H9 (cell line): ENCODE results near the gene PLA2G2F. TPM values are rescaled to one million over a fixed set of nuclear protein-coding genes. Genes with fewer than 3 reads are reported as not detected.

ENCODE experiments used
- DNase-seq: peaks from one replicate; pipeline ENCODE4 v3.0.0-alpha.2; 2017
- H2AFZ ChIP-seq: one replicate; pipeline ENCODE4 v1.6.1; 2013; ENCODE audit warnings: mild to moderate bottlenecking, low read length, control low read depth, moderate library complexity
- H2AK5ac ChIP-seq: 2 replicates; pipeline ENCODE4 v1.6.1; 2013; ENCODE audit warnings: low read length, control low read depth, mixed read lengths; ENCODE audit not compliant: insufficient read length
- H2BK120ac ChIP-seq: one replicate; pipeline ENCODE4 v1.6.1; 2013; ENCODE audit warnings: low read depth, mild to moderate bottlenecking, low read length, control low read depth, inconsistent platforms; ENCODE audit not compliant: poor library complexity, severe bottlenecking
- H2BK12ac ChIP-seq: 2 replicates; pipeline ENCODE4 v1.6.1; 2013; ENCODE audit warnings: low read length, control low read depth, mixed read lengths, low read depth; ENCODE audit not compliant: insufficient read length
- H2BK15ac ChIP-seq: 2 replicates; pipeline ENCODE4 v1.6.1; 2013; ENCODE audit warnings: low read depth, low read length, control low read depth
- H2BK20ac ChIP-seq: one replicate; pipeline ENCODE4 v1.6.1; 2013; ENCODE audit warnings: low read depth, mild to moderate bottlenecking, low read length, control low read depth, inconsistent platforms; ENCODE audit not compliant: poor library complexity, severe bottlenecking
- H2BK5ac ChIP-seq: 2 replicates; pipeline ENCODE4 v1.6.1; 2013; ENCODE audit warnings: low read length, control low read depth, mixed read lengths; ENCODE audit not compliant: insufficient read length
- H3K14ac ChIP-seq: 2 replicates; pipeline ENCODE4 v1.6.1; 2013; ENCODE audit warnings: low read length, control low read depth; ENCODE audit not compliant: insufficient read depth
- H3K18ac ChIP-seq: 2 replicates; pipeline ENCODE4 v1.6.1; 2013; ENCODE audit warnings: low read depth, mild to moderate bottlenecking, mixed read lengths, low read length, control low read depth; ENCODE audit not compliant: insufficient read length
- H3K23ac ChIP-seq: 2 replicates; pipeline ENCODE4 v1.6.1; 2013; ENCODE audit warnings: low read length, control low read depth, mixed read lengths, low read depth; ENCODE audit not compliant: insufficient read length
- H3K23me2 ChIP-seq: 2 replicates; pipeline ENCODE4 v1.6.1; 2013; ENCODE audit warnings: low read depth, mild to moderate bottlenecking, mixed read lengths, low read length, control low read depth; ENCODE audit not compliant: insufficient read length, poor library complexity, severe bottlenecking
- H3K27ac ChIP-seq: 2 replicates; pipeline ENCODE4 v1.5.1; 2013; ENCODE audit warnings: low read length, control low read depth, mixed read lengths, low read depth; ENCODE audit not compliant: insufficient read length
- H3K27me3 ChIP-seq: 2 replicates; pipeline ENCODE4 v1.6.1; 2013; ENCODE audit warnings: low read length, control low read depth, inconsistent platforms; ENCODE audit not compliant: insufficient read depth
- H3K4ac ChIP-seq: 2 replicates; pipeline ENCODE4 v1.6.1; 2013; ENCODE audit warnings: low read depth, mild to moderate bottlenecking, control low read depth, inconsistent platforms, low read length, moderate library complexity
- H3K4me1 ChIP-seq: 2 replicates; pipeline ENCODE4 v1.6.1; 2013; ENCODE audit warnings: low read length, control low read depth, inconsistent platforms; ENCODE audit not compliant: insufficient read depth
- H3K4me2 ChIP-seq: 2 replicates; pipeline ENCODE4 v1.6.1; 2013; ENCODE audit warnings: low read length, control low read depth, mixed read lengths; ENCODE audit not compliant: insufficient read length, insufficient read depth
- H3K56ac ChIP-seq: 2 replicates; pipeline ENCODE4 v1.6.1; 2013; ENCODE audit warnings: low read depth, mild to moderate bottlenecking, mixed read lengths, low read length, control low read depth; ENCODE audit not compliant: insufficient read length
- H3K79me1 ChIP-seq: 2 replicates; pipeline ENCODE4 v1.6.1; 2013; ENCODE audit warnings: low read depth, mild to moderate bottlenecking, moderate library complexity, low read length, control low read depth, inconsistent platforms; ENCODE audit not compliant: insufficient read depth, poor library complexity, severe bottlenecking
- H3K79me2 ChIP-seq: 2 replicates; pipeline ENCODE4 v1.6.1; 2013; ENCODE audit warnings: low read length, control low read depth, inconsistent platforms; ENCODE audit not compliant: insufficient read depth
- H3K9ac ChIP-seq: 2 replicates; pipeline ENCODE4 v1.6.1; 2013; ENCODE audit warnings: low read length, control low read depth, mixed read lengths; ENCODE audit not compliant: insufficient read length; ENCODE audit errors: extremely low read depth
- H3K9me3 ChIP-seq: one replicate; pipeline ENCODE4 v1.6.1; 2013; ENCODE audit warnings: low read depth, low read length, inconsistent platforms; ENCODE audit not compliant: control insufficient read depth
- H3T11ph ChIP-seq: one replicate; pipeline ENCODE4 v1.6.1; 2013; ENCODE audit warnings: mild to moderate bottlenecking, low read length, control low read depth, inconsistent platforms
- H4K20me1 ChIP-seq: one replicate; pipeline ENCODE4 v1.6.1; 2013; ENCODE audit not compliant: control insufficient read depth, insufficient read length, insufficient read depth
- H4K5ac ChIP-seq: 2 replicates; pipeline ENCODE4 v1.6.1; 2013; ENCODE audit warnings: low read depth, mild to moderate bottlenecking, mixed read lengths, low read length, control low read depth; ENCODE audit not compliant: insufficient read length
- H4K8ac ChIP-seq: replicated peaks from 2 replicates; pipeline ENCODE4 v1.6.1; 2013; ENCODE audit warnings: low read length, control low read depth, mixed read lengths, low read depth; ENCODE audit not compliant: insufficient read length
- H4K91ac ChIP-seq: 2 replicates; pipeline ENCODE4 v1.6.1; 2013; ENCODE audit warnings: low read depth, mild to moderate bottlenecking, moderate library complexity, mixed read lengths, low read length, control low read depth; ENCODE audit not compliant: insufficient read length
- H3K27ac Mint-ChIP-seq, 3 experiments: 2 replicates in 2 of 3; 3 replicates in 1 of 3; pipeline ENCODE4 v1.8.0; 2020 to 2021; ENCODE audit warnings: mixed read lengths in 3 of 3, mild to moderate bottlenecking in 1 of 3, moderate library complexity in 1 of 3
- H3K27me3 Mint-ChIP-seq: 2 replicates; pipeline ENCODE4 v1.8.0; 2021; ENCODE audit warnings: low read depth, mild to moderate bottlenecking, moderate library complexity, mixed read lengths
- H3K36me3 Mint-ChIP-seq, 3 experiments: 2 replicates in 2 of 3; 3 replicates in 1 of 3; pipeline ENCODE4 v1.8.0; 2020 to 2021; ENCODE audit warnings: low read depth in 3 of 3, mixed read lengths in 3 of 3; ENCODE audit not compliant: insufficient read depth in 1 of 3
- H3K4me1 Mint-ChIP-seq, 2 experiments: 2 replicates each; pipeline ENCODE4 v1.8.0; 2020; ENCODE audit warnings: mixed read lengths in 2 of 2
- H3K4me3 Mint-ChIP-seq, 2 experiments: 2 replicates in 1 of 2; 3 replicates in 1 of 2; pipeline ENCODE4 v1.8.0; 2020 to 2021; ENCODE audit warnings: mild to moderate bottlenecking in 2 of 2, mixed read lengths in 2 of 2, moderate library complexity in 1 of 2
- H3K9me3 Mint-ChIP-seq, 2 experiments: 2 replicates in 1 of 2; 3 replicates in 1 of 2; pipeline ENCODE4 v1.8.0; 2020; ENCODE audit warnings: mild to moderate bottlenecking in 2 of 2, mixed read lengths in 2 of 2, moderate library complexity in 1 of 2
- CTCF ChIP-seq: fragments of 200-600 bp; sonication (generic); conservative IDR thresholded peaks from 3 replicates; pipeline ENCODE4 v1.8.0; 2021; ENCODE audit warnings: antibody characterized with exemption, mild to moderate bottlenecking
- WGBS: extraction: QIAGEN DNeasy Blood & Tissue Kit; methylation state at CpG from one replicate; pipeline ENCODE4 v1.1.7; 2013; ENCODE audit warnings: missing lambda C conversion rate, low lambda C conversion rate, mixed read lengths; ENCODE audit not compliant: insufficient read length; ENCODE audit errors: extremely low coverage; 5-methylcytosine and 5-hydroxymethylcytosine counted together
- total RNA-seq: library from RNA; stranded (reverse); gene quantifications from 2 replicates; pipeline ENCODE4 v1.2.1, GENCODE V29; 2021

PLA2G2F gene
- total RNA-seq, 1 experiment from 2014 or later, result not detected

GRCh38 chr1:20141466-20141865, 2.3 kb downstream of the PLA2G2F start:
- Histone ChIP-seq H3K27ac (no peak overlapping the region), H2BK5ac (no peak overlapping the region), H3K79me1 (no peaks in the 10 kb centered on the region), H2BK20ac (no peak overlapping the region), H2BK15ac (no peak overlapping the region), H3K4me1 (no peaks in the 10 kb centered on the region), H4K20me1 (no peaks in the 10 kb centered on the region), H4K8ac (no peak overlapping the region), H3T11ph (no peak overlapping the region), H3K23ac (no peak overlapping the region), H3K79me2 (no peaks in the 10 kb centered on the region), H4K5ac (no peak overlapping the region), H3K4ac (no peak overlapping the region), H3K9me3 (no peaks in the 10 kb centered on the region), H2BK12ac (no peak overlapping the region), H3K9ac (no peak overlapping the region), H2AK5ac (no peak overlapping the region), H3K14ac (no peak overlapping the region), H3K23me2 (no peaks in the 10 kb centered on the region), H2BK120ac (no peak overlapping the region), H3K27me3 (no peaks in the 10 kb centered on the region), H3K56ac (no peak overlapping the region), H3K4me2 (no peak overlapping the region), H3K18ac (no peak overlapping the region), H4K91ac (no peak overlapping the region), H2AFZ (no peak overlapping the region)
- H3K36me3 Mint-ChIP-seq, result no peaks in the 10 kb centered on the region
- H3K4me1 Mint-ChIP-seq, result peaks cover 0 to 7% of the 10 kb centered on the region in 2 experiments; a peak in 1 of 4 replicates
- no peak overlapping the region for H3K27ac Mint-ChIP-seq
- no peaks in the 10 kb centered on the region; a peak in 1 of 5 replicates for H3K9me3 Mint-ChIP-seq
- no peak for TF ChIP-seq CTCF
- H3K27me3 Mint-ChIP-seq, result peaks cover 2% of the 10 kb centered on the region
- peak; percentile 19 for DNase-seq
- H3K4me3 Mint-ChIP-seq, result no peak overlapping the region
- no CpG with 5 or more reads among the region's 7 CpGs for WGBS
